Islet precursor cell (in vitro differentiated cells): ENCODE data around the gene BNC1.

Experiments
- DNase-seq: peaks from one replicate; pipeline ENCODE4 v3.0.0-alpha.2; 2018

The BNC1 gene

GRCh38 chr15:83284559-83285283, at the start of gene BNC1:
Gene BNC1 (minus strand): TSS chr15:83284664. CDS start chr15:83284628, 36 bp downstream.
- peak; percentile 69 for DNase-seq

DNA sequence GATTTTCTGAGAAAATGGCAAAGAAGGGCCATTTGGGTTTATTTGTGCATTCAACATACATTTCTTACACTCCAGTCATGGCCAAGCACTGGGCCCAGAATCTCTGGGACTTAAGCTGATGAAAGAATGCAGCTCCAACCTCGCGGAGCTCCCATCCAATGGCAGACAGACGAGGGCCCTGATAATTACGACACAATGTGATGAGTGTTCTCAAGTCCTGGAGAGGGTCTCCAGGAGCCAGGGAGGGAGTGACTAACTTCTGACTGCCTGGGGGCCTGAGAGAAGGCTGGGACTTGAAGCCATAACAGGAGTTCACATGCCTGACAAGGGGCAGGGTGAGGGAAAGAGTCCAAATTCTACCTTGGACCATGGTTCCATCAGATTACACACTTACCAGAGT, 42.6 kb upstream of the BNC1 start:
- DNase-seq = peak; percentile 91

DNA sequence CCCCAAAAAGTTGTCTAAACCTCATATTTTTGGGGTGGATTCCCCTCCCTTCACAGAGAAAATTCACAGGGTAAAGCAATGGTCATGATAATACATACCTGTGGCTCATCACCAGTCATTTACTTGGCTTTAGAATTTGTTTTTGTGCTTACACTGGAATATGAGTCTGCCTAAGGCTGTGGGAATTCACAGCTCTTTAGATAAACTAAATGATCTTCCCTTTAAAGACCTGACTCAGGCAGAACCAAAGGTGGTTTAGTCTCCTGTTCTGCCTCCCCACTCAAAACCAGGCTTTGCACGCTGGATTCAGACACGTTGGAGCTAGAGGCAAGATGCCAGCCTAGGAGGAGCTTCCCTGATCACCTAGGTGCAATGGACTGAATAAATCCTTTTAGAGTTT, 40.3 kb upstream of the BNC1 start:
- no peak for DNase-seq

DNA sequence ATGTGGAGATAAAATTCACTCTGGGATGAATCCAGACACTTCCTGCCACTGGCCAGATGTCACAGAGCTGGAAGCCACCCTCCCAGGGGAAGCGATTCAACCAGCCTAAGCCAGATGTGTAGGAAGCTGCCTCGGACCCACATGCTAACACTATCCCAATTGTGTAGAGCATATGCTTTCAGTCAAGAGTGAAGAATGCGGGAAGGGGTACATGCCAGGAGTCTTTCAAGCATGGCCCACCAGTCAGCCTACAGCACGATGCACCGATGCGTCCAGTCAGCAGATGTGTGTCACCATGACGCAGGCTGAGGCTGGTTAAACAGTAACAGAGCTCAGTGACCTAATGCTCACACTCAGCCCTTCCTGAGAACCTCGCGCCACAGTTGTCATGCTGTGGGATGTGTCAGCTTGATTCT, 38.8 kb upstream of the BNC1 start:
- peak; percentile 78 for DNase-seq

GRCh38 chr15:83322691-83323090, 38.2 kb upstream of the BNC1 start:
- DNase-seq = no peak

- DNase-seq = no peak
These were observed 37.6 kb upstream of the BNC1 start for GRCh38 chr15:83322061-83322460.

GRCh38 chr15:83320844-83321243, 36.4 kb upstream of the BNC1 start:
- no peak for DNase-seq

DNA sequence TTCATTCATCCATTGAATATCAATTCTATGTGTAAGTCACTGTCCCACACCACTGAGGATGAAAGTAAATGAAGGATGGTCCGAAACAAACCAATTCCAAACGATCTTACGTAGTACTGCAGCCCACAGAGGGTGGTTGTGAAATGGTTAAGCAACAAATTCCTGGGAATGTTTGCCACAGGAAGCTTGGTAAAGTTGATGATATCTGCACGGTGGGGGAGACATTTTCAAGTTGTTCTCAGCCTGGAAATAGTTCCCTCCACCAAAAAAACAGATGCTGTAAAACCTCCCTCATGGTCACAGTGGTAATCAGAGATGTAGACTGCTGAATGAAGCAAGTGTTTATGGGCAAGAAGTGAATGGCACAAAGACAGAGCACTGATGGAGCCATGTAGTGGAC, 35.9 kb upstream of the BNC1 start:
- no peak for DNase-seq

DNA sequence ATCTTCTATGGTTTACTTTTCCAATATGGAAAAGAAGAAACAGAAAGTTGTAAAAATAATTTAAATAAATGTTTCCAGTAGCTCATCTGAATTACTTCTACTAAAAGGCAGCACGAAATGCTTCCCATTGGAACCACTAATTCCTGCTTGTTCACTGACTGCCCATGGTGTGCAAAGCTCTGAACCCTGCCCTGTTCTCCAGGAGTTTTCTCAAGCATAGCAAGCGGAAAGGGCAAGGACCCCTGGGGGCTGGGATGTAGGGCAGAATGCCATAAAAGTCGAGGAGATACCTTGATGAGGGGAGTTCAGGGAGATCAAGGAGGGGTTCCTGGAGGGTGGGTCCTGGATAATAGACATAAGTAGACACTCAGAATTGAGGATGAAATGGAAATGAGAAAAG, 35.3 kb upstream of the BNC1 start:
- no peak for DNase-seq

DNA sequence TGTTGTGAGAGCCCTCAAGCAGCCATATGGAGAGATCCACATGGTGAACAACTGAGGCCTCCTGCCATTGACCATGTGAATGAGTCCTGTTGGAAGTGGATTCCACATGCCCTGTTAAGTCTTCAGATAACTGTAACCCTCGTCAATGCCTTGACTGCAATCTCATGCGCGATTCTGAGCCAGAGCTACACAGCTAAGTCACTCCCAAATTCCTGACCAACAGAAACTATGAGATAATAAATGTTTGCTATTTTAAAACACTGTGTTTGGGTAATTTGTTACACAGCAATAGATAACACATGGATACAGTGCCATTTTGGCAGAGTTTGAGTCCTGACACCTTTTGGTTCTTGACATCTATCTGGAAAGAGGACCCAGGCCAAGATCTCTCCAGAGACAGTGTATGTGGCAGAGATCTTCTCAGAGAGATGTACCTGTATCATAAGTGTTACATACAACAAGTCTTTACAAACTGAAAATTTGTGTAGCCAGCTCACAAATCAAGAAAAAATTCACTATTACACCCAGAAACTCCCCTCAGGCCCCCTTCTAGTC, 34.5 kb upstream of the BNC1 start:
- no peak for DNase-seq

- no peak for DNase-seq
These were observed 33.6 kb upstream of the BNC1 start for GRCh38 chr15:83318036-83318435.

DNA sequence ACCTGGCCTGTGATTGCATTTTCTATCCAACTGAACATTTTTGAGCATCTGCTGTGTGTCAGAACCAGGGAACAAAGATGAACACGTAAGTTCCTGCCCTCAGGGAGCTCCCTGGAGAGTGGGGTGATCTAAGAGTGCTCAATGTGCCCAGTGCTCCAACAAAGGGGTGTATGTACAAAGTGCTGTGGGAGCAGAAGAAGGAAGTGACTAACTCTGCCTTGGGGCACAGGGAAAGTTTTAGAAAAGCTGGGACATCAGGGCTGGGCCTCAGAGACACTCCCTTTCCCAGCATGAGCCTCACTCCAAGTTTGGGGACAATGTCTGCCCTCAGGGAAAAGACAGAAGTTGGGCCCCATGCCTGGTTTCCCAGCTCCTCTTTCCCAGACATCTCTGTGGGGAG, 27.6 kb upstream of the BNC1 start:
- no peak for DNase-seq

GRCh38 chr15:83310521-83311456, 26.3 kb upstream of the BNC1 start:
- DNase-seq = no peak

- no peak for DNase-seq
These were observed 24.2 kb upstream of the BNC1 start for GRCh38 chr15:83308671-83309070.

- DNase-seq = no peak
These were observed 22.1 kb upstream of the BNC1 start for GRCh38 chr15:83306561-83306960.

GRCh38 chr15:83305704-83306291, 21.3 kb upstream of the BNC1 start:
- peak; percentile 94 for DNase-seq

GRCh38 chr15:83304861-83305703, 20.6 kb upstream of the BNC1 start:
- DNase-seq = no peak

- no peak for DNase-seq
These were observed 19.1 kb upstream of the BNC1 start for GRCh38 chr15:83303535-83303934.

DNA sequence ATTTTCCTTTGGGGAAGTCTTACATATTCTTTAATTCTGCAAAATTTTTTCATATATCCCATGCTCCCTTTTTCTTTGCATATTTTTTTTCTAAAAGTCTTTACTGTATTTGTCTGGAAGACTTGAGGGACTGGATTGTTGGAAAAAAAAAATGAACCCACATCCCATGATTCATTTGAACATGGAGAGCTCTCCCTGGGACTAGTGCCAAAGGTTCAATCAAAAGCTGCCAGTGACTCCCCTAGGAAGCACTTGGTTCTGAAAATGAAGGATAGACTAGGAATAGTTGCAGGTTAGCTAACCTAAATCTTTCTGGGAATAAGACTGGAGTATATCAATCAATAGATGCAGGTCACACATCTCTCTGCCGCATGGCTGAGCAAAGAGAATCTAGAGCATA, 16.4 kb upstream of the BNC1 start:
- DNase-seq = no peak

- no peak for DNase-seq
These were observed 15.0 kb upstream of the BNC1 start for GRCh38 chr15:83299462-83299861.

DNA sequence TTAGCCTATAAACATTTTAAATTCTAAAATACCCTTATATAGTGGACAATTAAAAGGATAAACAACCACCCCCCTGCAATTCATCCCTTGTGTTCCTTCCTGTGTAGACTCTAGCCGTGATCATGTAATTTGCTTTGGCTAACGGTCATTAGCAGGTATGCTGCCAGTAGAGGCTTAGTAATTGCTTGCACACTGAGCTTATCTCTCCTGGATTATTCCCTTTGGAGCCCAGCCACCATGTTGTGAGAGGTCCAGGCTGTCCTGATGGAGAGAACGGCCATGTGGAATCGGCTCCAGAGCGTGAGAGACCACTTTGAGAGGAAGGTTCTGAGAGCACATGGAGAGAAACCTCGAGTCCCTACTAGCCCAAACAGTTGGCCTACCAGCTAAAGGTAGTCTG, 11.0 kb upstream of the BNC1 start:
- DNase-seq = no peak

GRCh38 chr15:83293201-83293600, 8.7 kb upstream of the BNC1 start:
- DNase-seq = no peak
